GM12891 (cell line): ENCODE measurements around the gene ANKRD33B.

ENCODE experiments used
- PAX5 ChIP-seq: IDR thresholded peaks from 2 replicates; pipeline ENCODE4 v1.6.1; 2011; ENCODE audit warnings: low read length, moderate library complexity, mild to moderate bottlenecking; ENCODE audit not compliant: insufficient read depth, severe bottlenecking
- POLR2A ChIP-seq: IDR thresholded peaks from 2 replicates; pipeline ENCODE4 v1.6.1; 2011; ENCODE audit warnings: low read depth, low read length, control low read depth
- POLR2AphosphoS5 ChIP-seq: IDR thresholded peaks from 2 replicates; pipeline ENCODE4 v1.6.1; 2011; ENCODE audit warnings: low read depth, low read length, control low read depth
- POU2F2 ChIP-seq: IDR thresholded peaks from 2 replicates; pipeline ENCODE4 v1.6.1; 2011; ENCODE audit warnings: low read depth, mild to moderate bottlenecking, control low read depth, low read length, moderate library complexity
- SPI1 ChIP-seq: IDR thresholded peaks from 2 replicates; pipeline ENCODE4 v1.6.1; 2011; ENCODE audit warnings: low read depth, low read length, control low read depth
- TAF1 ChIP-seq: IDR thresholded peaks from 2 replicates; pipeline ENCODE4 v1.6.1; 2011; ENCODE audit warnings: low read depth, low read length, control low read depth

- TF ChIP-seq POLR2A = no peak
- TF ChIP-seq SPI1 = no peak
- TF ChIP-seq TAF1 = no peak; the same call in 1 of the 2 replicates
- no peak; the same call in 1 of the 2 replicates for TF ChIP-seq POLR2AphosphoS5
- peak; percentile 22 for TF ChIP-seq PAX5
- TF ChIP-seq POU2F2 = peak; percentile 20; the same call in 1 of the 2 replicates
These were observed 136.1 kb downstream of the ANKRD33B start for GRCh38 chr5:10699987-10700386.
